Mesenteric fat pad (tissue), 1 donor: ENCODE results near the gene ADRA1B. TPM values are rescaled to one million over a fixed set of nuclear protein-coding genes. Genes with fewer than 3 reads are reported as not detected.

Source experiments
- DNase-seq: peaks from one replicate; pipeline ENCODE4 v3.0.0-alpha.2; 2020; ENCODE audit warnings: low spot score
- long read RNA-seq: library from polyadenylated mRNA; unstranded; transcript quantifications from one replicate; pipeline ENCODE4 v2.0.0, GENCODE V29; 2020
- total RNA-seq: library from RNA; stranded (reverse); fragmentation: NEBNext Ultra II Directional; extraction: Animal tissue kit (Norgen Biotek cat#: 25700); gene quantifications from one replicate; pipeline ENCODE4 v1.2.1, GENCODE V29; 2021
- donor health status: DM: yes; HTN: yes; CAD: no.

ADRA1B gene
- 6.6 TPM for total RNA-seq
- long read RNA-seq, partial matches to known transcripts, result 0 of 1 reads
- long read RNA-seq, other reads (novel, unspliced or antisense), result 1 of 1 reads

DNA sequence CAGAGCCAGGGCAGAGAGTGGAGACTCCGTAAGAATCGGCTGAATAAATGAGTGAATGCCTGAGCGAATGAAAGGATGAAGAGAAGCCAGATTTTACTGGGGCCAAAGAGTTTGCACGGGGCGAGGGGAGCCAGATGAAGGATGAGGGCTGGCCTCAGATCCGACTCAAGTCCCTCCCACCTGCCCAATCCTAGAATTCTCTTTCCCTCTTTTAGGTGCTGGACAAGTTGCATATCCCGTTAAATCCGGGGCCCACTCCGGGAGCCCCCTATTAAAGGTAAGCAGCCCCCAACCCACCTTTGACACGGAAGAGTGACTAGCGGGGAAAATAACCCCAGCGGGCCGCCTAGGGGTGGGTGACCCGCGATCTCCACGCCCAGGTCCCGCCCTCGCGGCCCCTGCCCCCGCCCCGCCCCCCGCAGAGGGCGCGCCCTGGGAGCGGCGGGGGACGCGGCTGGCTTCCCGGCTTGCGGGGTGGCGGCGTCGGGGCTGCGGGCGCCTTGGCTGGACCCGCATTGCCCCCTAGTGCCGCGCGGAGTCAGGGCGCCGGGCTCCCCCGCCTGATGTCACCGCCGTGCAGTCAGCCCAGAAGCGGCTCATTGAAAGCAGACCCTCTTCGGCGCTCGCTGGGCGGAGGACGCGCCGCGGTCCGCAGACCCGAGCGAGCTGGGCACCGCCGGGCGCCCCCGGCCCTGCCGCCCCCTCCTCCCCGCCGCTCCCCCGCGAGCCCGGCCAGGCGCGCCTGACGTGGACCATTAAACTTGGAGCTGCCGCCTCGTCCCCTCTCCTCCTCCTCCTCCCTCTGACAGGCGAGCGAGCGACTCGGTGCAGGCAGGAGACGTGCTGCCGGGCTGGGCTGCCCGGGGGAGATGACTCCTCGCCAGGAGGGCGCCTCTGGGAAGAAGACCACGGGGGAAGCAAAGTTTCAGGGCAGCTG, at the start of gene ADRA1B:
Gene ADRA1B (plus strand): TSS at position 579 of the 937 bp plus-strand sequence. CDS start 424 bp downstream, outside the sequence.
- no peak for DNase-seq

DNA sequence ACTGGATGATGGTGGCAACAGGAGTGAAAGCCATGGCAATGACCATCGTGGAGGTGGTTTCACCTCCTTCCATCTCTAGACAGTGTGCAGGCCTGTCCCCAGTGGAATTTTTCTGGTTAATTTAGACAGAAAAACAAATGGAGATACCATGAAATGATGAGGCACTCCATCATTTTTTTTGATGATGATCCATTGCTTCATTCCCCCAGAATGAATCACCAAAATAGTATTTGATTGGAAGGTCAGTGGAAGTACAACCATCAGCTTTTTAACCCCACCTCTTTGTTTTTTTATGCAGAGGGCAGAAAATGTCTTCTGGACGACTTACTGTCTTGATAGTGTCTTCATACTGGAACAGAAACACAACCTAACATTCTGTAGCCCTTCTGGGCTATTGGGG, 42.6 kb upstream of the ADRA1B start:
- no peak for DNase-seq

- DNase-seq, result no peak
Measured at GRCh38 chr5:159874263-159874662, 42.0 kb upstream of the ADRA1B start.

DNA sequence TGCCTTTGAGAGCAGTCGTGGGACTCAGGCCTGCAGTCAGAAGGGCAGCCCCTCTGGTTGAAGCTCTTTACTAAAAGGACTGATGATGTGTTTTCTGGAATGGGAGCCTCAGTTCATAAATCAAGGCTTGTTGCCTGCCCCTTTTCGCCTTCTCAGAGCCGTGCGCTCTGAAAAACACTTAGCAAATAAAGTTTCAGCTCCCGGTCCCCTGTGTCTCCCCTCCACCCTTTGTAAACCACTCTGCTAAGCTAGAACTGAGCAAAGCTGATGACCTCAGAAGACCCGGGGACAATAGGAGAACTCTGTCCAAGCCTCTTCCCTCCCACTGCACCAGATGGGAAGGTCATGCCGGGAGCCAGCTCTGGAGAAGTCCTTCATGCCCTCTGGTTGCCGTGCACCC, 39.3 kb upstream of the ADRA1B start:
- DNase-seq, result no peak

DNA sequence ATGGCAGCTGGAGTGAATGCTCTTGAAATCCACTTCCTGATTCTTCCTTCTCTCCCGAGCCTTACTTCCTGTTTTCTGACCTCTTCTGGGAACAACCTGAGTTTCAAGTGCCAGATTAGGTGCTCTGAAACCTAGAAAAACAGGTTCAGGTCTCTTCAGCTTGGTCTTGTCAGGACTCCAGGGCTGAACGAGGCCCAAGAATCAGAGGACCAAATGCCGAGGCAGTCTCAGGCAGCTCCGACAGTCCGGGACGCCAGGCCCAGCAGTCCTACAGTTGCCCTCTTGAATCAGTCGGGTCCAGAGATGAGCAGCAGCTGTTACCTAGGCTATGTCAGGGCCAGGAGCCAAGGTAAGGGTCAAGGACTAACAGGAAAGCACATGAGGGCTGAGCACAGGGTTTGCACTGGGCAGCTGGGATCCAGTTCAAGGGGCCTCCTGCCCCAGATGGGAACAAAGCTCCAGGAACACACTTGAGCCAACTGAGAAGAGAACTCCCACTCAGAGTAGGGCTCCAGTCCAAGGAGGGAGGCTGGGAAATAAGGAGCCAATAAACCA, 38.3 kb upstream of the ADRA1B start:
- DNase-seq, result no peak

DNA sequence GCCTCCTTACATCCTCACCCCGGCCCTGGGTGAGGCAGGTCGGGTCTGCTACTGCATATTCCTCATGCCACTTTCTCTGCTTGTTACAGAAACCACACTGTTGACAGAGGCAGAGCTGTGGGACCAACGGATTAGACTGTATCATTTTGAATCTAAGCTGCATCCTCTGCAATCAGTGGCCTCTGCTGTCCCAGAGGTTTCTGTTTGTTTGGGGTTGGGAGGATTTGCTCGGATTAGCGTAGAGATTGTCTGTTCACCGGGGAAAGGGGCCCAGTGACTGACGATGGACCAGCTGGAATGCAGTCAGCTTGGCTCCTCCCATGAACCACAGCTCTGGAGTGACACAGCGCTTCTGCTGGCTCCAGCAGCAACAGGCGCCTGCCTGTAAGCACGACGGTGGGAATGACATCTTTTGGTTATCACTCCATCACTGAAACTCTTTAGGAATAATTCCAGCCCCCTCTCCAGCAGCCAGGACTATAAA, 37.3 kb upstream of the ADRA1B start:
- no peak for DNase-seq

GRCh38 chr5:159880676-159881075, 35.6 kb upstream of the ADRA1B start:
- no peak for DNase-seq

GRCh38 chr5:159881967-159882366, 34.3 kb upstream of the ADRA1B start:
- no peak for DNase-seq

- no peak for DNase-seq
Measured at GRCh38 chr5:159883522-159883950, 32.7 kb upstream of the ADRA1B start.

DNA sequence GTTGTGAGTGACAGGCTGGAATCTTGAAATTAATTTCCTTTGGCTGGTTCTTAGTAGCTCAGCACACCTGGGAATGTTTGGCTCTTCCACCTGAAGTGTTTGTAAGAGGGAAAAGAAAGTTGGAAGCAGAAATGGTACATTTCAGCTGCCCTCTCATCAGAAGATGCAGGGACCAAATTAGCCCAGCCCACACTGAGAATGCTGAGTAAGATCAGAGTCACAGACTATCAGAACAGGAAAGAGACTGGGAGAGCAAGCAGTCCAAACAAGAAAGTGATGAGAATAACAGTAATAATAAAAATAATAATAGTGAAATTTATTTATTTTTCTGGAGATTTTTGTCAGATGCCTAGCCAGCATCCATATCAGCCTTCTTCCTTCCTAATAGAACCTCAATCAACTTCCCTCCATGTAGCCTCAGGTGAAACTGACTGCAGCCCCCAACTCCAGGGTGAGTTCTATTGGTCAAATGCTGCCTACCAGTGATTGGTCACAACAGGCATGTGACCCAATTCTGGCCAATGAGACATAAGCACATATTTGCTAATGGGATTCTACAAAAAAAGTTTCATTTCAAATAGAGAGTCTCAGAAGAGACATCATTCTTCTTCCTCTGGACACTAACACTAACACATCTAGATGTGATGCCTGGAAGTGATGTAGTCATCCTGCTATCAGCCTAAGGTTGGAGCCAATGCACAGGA, 31.2 kb upstream of the ADRA1B start:
- DNase-seq, result no peak

- DNase-seq, result no peak
Measured at GRCh38 chr5:159886296-159886695, 30.0 kb upstream of the ADRA1B start.

GRCh38 chr5:159887050-159887449, 29.2 kb upstream of the ADRA1B start:
- DNase-seq, result no peak

GRCh38 chr5:159888860-159889259, 27.4 kb upstream of the ADRA1B start:
- DNase-seq, result no peak

DNA sequence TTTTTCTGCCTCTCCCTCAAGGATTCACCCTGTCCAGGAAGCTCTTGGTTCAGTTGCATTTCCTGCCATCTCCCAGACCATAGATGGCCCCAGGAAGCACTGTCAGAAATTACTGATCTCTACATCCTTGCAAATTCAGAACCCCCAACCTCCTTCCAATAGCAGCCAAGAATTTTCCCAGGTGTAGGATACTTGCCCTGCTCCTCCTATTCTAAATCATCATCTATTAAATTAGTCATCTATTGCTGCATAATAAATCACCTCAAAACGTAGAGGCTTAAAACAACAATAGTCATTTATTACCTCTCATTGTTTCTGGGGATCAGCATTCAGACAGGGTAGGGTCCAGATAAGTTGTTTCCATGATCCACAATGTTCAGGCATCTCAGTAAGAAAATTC, 26.1 kb upstream of the ADRA1B start:
- DNase-seq, result no peak

DNA sequence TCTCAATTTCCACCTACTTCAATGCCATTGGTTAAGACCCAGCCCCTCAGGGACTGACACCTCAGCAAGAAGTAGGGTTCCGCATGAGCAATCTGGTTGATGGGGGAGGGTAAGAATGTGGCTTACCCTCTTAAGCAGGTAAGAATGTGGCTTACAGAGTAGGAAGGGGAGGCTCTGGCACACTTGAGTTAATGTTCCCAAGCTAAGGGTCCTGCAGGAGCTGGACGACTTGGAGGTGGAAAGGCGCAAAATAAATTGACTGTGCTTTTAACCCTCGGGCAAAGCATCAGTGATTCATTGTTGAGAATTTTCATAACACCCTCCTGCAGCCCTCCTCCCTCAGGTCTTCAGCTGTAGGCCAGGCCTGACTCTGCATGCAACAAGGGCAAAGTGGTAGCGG, 24.9 kb upstream of the ADRA1B start:
- no peak for DNase-seq

- no peak for DNase-seq
Measured at GRCh38 chr5:159893040-159893695, 23.1 kb upstream of the ADRA1B start.

GRCh38 chr5:159894149-159894720, 22.0 kb upstream of the ADRA1B start:
- no peak for DNase-seq

DNA sequence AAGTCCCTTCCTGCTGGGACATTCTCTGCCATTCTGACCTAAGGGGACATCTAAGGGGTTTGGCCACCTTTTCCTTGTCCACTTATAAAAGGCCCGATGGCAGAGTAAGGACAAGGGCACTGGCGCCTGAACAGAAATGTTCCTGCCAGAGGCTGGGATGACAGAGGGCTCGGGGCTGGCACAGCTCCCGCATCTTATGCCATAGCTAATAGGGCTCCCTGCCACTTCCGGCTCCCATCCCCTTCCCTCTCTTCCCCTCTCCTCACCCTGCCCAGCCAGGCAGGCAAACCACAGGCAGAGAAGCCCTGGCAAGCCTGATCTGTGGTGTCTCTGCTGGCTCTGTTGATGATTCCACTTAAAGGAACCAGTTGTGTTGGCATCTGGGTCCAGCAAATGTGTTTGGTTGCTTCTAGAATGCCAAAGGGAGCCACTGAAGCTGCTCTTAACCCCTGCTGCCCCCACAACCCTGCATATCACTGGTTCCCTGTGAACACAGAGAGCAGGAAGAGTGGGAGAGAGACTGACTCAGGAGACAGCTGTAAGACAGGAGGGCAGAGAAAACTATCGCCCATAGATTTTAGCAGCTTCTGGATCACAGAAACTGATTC, 18.4 kb upstream of the ADRA1B start:
- no peak for DNase-seq

DNA sequence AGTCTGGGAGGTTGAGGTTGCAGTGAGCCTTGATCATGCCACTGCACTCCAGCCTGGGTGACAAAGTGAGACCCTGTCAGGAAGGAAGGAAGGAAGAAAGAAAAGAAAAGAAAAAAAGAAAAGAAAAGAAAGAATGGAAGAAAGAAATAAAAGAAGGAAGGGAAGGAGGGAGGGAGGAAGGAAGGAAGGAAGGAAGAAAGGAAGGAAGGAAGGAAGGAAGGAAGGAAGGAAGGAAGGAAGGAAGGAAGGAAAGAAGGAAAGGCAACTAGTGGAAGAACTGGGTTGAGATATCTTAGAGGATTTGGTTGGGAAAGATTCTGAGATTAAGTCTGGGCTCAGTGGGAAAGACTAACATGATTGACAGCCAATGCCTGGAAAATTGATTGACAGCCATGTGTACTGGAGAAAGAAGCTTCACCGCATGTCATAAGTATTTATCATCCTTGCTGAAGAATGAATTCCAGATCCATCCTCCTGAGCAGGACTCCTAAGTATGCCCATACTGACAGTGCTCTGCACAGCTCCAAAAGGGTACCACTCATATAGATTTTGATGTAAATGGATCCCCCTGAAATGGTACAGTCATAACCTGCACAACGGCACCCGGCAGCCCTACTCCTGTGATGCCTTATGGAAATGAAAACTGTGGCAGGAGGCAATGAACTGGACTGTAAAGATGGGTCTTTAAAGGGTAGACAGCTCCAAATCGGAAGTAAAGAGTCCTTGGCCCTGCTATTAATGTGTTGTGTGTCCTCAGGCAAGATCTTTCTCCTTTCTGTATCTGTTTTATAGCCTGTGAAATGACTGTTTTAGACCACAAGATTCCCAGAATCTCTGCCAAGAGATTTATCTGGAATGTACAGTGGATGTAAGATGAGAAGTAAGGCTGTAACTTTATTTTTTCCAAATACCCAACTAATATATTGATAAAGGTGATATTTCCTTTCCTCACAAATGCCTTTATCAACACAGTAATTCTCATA, 16.9 kb upstream of the ADRA1B start:
- DNase-seq, result no peak
